Adrenal gland (tissue), 5 donors: Measurements from ENCODE around the gene TRIM60.

Experiments
- POLR2A ChIP-seq, 2 donors: fragments of 450-650 bp; IDR thresholded peaks; one replicate each; pipeline ENCODE4 v1.6.1; 2017; ENCODE audit warnings: antibody characterized with exemption in 2 of 2, mild to moderate bottlenecking in 2 of 2, moderate library complexity in 1 of 2
- TF ChIP-seq, protein P1 (sequence below), 6 experiments: fragments of 450-650 bp in 4 of 6; fragments of 200-600 bp in 2 of 6; sonication (generic) in 1 of 6; IDR thresholded peaks; 1 replicate in 5 of 6; 2 replicates in 1 of 6; pipeline versions ENCODE4 v1.5.1 to v1.8.0; 2016 to 2021; ENCODE audit warnings: antibody characterized with exemption in 6 of 6, mild to moderate bottlenecking in 2 of 6, moderate library complexity in 1 of 6
- donor health status: DM: no; HTN: no; CAD: no.

- TF ChIP-seq, protein P1, sequence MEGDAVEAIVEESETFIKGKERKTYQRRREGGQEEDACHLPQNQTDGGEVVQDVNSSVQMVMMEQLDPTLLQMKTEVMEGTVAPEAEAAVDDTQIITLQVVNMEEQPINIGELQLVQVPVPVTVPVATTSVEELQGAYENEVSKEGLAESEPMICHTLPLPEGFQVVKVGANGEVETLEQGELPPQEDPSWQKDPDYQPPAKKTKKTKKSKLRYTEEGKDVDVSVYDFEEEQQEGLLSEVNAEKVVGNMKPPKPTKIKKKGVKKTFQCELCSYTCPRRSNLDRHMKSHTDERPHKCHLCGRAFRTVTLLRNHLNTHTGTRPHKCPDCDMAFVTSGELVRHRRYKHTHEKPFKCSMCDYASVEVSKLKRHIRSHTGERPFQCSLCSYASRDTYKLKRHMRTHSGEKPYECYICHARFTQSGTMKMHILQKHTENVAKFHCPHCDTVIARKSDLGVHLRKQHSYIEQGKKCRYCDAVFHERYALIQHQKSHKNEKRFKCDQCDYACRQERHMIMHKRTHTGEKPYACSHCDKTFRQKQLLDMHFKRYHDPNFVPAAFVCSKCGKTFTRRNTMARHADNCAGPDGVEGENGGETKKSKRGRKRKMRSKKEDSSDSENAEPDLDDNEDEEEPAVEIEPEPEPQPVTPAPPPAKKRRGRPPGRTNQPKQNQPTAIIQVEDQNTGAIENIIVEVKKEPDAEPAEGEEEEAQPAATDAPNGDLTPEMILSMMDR (IDR thresholded peaks at IDR 0.05): no peak
- no peak for TF ChIP-seq POLR2A (IDR thresholded peaks at IDR 0.05)
Measured at GRCh38 chr4:165055601-165056000, 23.8 kb downstream of the TRIM60 start.
